GM20000 (cell line): Measurements from ENCODE around the gene CEMIP.

Source experiments
- DNase-seq: peaks from one replicate; pipeline ENCODE4 v3.0.0; 2012; ENCODE audit warnings: low spot score
- CTCF ChIP-seq: IDR thresholded peaks from 2 replicates; pipeline ENCODE4 v1.5.1; 2012; ENCODE audit warnings: mild to moderate bottlenecking, control low read depth; ENCODE audit errors: extremely low read depth, missing control alignments

The CEMIP gene

GRCh38 chr15:80921736-80922410 lies 142.7 kb downstream of the CEMIP start:
- DNase-seq: no peak
- no peak for TF ChIP-seq CTCF

- DNase-seq: no peak
- no peak for TF ChIP-seq CTCF
Observed at GRCh38 chr15:80923668-80924067, 144.5 kb downstream of the CEMIP start.

- TF ChIP-seq CTCF: no peak
- DNase-seq: no peak
Observed at GRCh38 chr15:80924278-80924677, 145.1 kb downstream of the CEMIP start.

- TF ChIP-seq CTCF: no peak
- DNase-seq: no peak
Observed at GRCh38 chr15:80925597-80926059, 146.5 kb downstream of the CEMIP start.

- DNase-seq: no peak
- TF ChIP-seq CTCF: no peak
Observed at GRCh38 chr15:80926126-80926525, 147.0 kb downstream of the CEMIP start.

- no peak for DNase-seq
- TF ChIP-seq CTCF: no peak
Observed at GRCh38 chr15:80929225-80929624, 150.1 kb downstream of the CEMIP start.

- no peak for DNase-seq
- no peak for TF ChIP-seq CTCF
Observed at GRCh38 chr15:80929689-80930088, 150.5 kb downstream of the CEMIP start.
